Stimulated activated CD4-positive, alpha-beta T cell treated with anti-CD3 and anti-CD28 coated beads, Interleukin-15, amount 100 ng/mL, for 48 hours (primary cell): ENCODE data around the gene IKBKE.
A peak's percentile ranks its signal among the peaks of the same experiment; 100 is the strongest.

Experiments
- DNase-seq, 2 donors: peaks; one replicate each; pipeline ENCODE4 v3.0.0-alpha.2; 2020; ENCODE audit warnings: low read depth in 2 of 2

IKBKE gene

DNA sequence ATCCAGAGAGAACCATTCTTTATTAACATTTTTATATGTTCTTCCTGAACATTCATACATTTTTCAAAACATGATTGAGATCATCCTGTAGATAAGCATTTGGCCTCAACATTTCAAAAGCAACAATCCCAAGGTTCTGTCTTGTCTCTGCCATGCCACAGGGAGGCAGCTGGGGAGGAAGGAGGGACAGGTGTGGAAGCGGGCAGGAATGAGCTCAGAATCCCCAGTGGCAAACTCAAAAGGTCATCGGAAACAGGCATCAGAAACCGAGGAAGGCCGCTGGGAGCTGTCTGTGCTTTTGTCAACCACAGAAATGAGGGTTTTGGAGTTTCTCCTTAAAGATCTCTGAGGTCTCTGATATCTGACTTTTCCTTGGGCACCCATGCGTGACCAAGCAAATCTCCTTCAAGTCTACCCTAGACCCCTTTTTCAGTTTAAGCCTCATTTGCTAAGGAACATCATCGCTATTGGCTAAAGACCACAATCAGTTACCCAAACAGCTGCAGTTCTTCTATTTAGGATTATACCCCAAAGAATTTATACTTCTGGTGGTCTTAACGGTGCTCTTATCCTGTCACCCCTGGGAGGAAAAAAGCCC, 71.1 kb downstream of the IKBKE start:
- no peak for DNase-seq

DNA sequence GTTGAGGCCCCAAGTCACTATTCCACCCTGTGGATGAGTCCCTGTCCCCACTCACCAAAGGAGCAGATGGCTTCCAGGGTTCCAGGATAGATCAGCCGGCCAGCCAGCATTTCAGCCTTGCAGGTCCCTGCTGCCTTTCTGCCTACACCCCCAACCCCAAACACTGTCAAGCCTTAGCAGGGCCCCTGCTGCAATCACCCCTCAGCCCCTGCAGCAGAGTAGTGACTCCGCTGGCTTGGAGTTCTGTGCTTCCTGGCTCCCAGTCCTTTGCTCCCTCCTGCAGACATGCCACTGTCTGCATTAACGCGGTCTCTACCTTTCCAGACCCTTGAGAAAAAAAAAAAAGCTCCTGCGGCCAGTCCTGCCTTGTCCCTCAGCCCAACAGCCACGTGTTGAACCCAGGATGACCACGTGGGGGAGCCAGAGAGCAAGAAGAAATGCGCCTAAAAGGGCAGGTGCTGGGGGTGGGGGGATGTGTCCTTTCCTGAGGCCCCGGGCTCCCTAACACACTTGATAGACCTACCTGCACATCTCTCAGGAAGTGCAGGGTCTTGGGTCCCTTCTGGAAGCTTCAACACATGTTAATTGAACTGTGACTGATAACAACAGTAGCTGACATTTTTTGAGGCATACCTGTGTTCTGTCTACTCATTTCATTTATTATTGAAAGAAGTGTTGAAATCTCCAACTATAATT, 74.4 kb downstream of the IKBKE start:
- peak; percentile 67 to 80 for DNase-seq

DNA sequence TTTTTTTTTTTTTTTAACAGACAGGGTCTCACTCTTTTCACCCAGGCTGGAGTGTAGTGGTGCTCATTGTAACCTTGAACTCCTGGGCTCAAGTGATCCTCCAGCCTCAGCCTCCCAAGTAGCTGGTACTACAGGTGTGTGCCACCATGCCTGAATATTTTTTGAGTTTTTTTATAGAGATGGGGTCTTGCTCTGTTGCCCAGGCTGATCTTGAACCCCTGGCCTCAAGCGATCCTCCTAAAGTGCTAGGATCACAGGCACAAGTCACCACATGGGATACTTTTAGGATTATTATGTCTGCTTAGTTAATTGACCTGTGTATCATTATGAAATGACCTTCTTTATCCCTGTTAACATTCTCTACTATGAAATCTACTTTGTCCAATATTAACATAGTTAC, 75.1 kb downstream of the IKBKE start:
- no peak for DNase-seq
